Endothelial cell (in vitro differentiated cells): ENCODE measurements around the gene RFK. TPM values are rescaled to one million over a fixed set of nuclear protein-coding genes. Genes with fewer than 3 reads are reported as not detected.

Source experiments
- DNase-seq: peaks from one replicate; pipeline ENCODE4 v3.0.0; 2021; ENCODE audit warnings: low spot score
- H3K27ac Mint-ChIP-seq: one replicate; pipeline ENCODE4 v1.8.0; 2021; ENCODE audit warnings: mixed read lengths, inconsistent platforms; ENCODE audit not compliant: unreplicated experiment
- H3K27me3 Mint-ChIP-seq: one replicate; pipeline ENCODE4 v1.8.0; 2021; ENCODE audit warnings: mild to moderate bottlenecking, moderate library complexity, mixed read lengths, inconsistent platforms; ENCODE audit not compliant: unreplicated experiment
- H3K36me3 Mint-ChIP-seq: one replicate; pipeline ENCODE4 v1.8.0; 2021; ENCODE audit warnings: mild to moderate bottlenecking, low read depth, mixed read lengths, inconsistent platforms; ENCODE audit not compliant: unreplicated experiment
- H3K4me1 Mint-ChIP-seq: one replicate; pipeline ENCODE4 v1.8.0; 2021; ENCODE audit warnings: mild to moderate bottlenecking, mixed read lengths, inconsistent platforms; ENCODE audit not compliant: unreplicated experiment
- H3K4me3 Mint-ChIP-seq: one replicate; pipeline ENCODE4 v1.8.0; 2021; ENCODE audit warnings: mild to moderate bottlenecking, mixed read lengths, inconsistent platforms; ENCODE audit not compliant: unreplicated experiment
- H3K9me3 Mint-ChIP-seq: one replicate; pipeline ENCODE4 v1.8.0; 2021; ENCODE audit warnings: mixed read lengths, inconsistent platforms; ENCODE audit not compliant: unreplicated experiment
- CTCF ChIP-seq: fragments of 200-600 bp; sonication (generic); IDR thresholded peaks from one replicate; pipeline ENCODE4 v1.5.0; 2021; ENCODE audit warnings: antibody characterized with exemption; ENCODE audit not compliant: unreplicated experiment
- total RNA-seq: library from RNA; stranded (reverse); fragmentation: NEBNext Ultra II Directional; extraction: Animal tissue kit (Norgen Biotek cat#: 25700); gene quantifications from one replicate; pipeline ENCODE4 v1.2.1, GENCODE V29; 2021; ENCODE audit not compliant: unreplicated experiment

Gene RFK
- total RNA-seq, 1 donor from 2014 or later: 10.1 TPM

GRCh38 chr9:76371901-76372300 is 22.3 kb downstream of the RFK start:
- no peak for TF ChIP-seq CTCF
- Mint-ChIP-seq H3K27ac (no peak overlapping the region), H3K9me3 (no peaks in the 10 kb centered on the region), H3K27me3 (no peaks in the 10 kb centered on the region), H3K36me3 (no peaks in the 10 kb centered on the region), H3K4me3 (no peak overlapping the region), H3K4me1 (peaks cover 6% of the 10 kb centered on the region)
- DNase-seq: no peak

GRCh38 chr9:76370396-76371023 is 23.7 kb downstream of the RFK start:
- DNase-seq: no peak
- Mint-ChIP-seq H3K27ac (no peak overlapping the region), H3K27me3 (no peaks in the 10 kb centered on the region), H3K4me1 (peaks cover 6% of the 10 kb centered on the region), H3K4me3 (no peak overlapping the region), H3K36me3 (no peaks in the 10 kb centered on the region), H3K9me3 (no peaks in the 10 kb centered on the region)
- no peak for TF ChIP-seq CTCF

- no peaks in the 10 kb centered on the region for H3K9me3 Mint-ChIP-seq
- no peak for TF ChIP-seq CTCF
- H3K4me3 Mint-ChIP-seq: no peak overlapping the region
- no peaks in the 10 kb centered on the region for H3K36me3 Mint-ChIP-seq
- H3K4me1 Mint-ChIP-seq: no peaks in the 10 kb centered on the region
- H3K27me3 Mint-ChIP-seq: no peaks in the 10 kb centered on the region
- no peak overlapping the region for H3K27ac Mint-ChIP-seq
- no peak for DNase-seq
Measured at GRCh38 chr9:76369583-76369982, 24.6 kb downstream of the RFK start.

- H3K9me3 Mint-ChIP-seq: no peaks in the 10 kb centered on the region
- no peak overlapping the region for H3K4me3 Mint-ChIP-seq
- H3K27me3 Mint-ChIP-seq: no peaks in the 10 kb centered on the region
- no peak for DNase-seq
- no peak for TF ChIP-seq CTCF
- H3K36me3 Mint-ChIP-seq: no peaks in the 10 kb centered on the region
- peaks cover 7% of the 10 kb centered on the region for H3K4me1 Mint-ChIP-seq
- no peak overlapping the region for H3K27ac Mint-ChIP-seq
Measured at GRCh38 chr9:76366275-76366674, 28.0 kb downstream of the RFK start.

GRCh38 chr9:76365028-76365427 is 29.2 kb downstream of the RFK start:
- Mint-ChIP-seq H3K27ac (no peak overlapping the region), H3K27me3 (no peaks in the 10 kb centered on the region), H3K36me3 (no peaks in the 10 kb centered on the region), H3K9me3 (no peaks in the 10 kb centered on the region), H3K4me1 (peaks cover 7% of the 10 kb centered on the region), H3K4me3 (no peak overlapping the region)
- DNase-seq: no peak
- TF ChIP-seq CTCF: no peak
